Measurements from ENCODE around the gene WDR81. TPM values are rescaled to one million over a fixed set of nuclear protein-coding genes. Genes with fewer than 3 reads are reported as not detected.

WDR81 gene
- polyA plus RNA-seq, 2 of the 4 experiments (the other 2 are of a cell fraction): 4.9 to 26.8 TPM

DNA sequence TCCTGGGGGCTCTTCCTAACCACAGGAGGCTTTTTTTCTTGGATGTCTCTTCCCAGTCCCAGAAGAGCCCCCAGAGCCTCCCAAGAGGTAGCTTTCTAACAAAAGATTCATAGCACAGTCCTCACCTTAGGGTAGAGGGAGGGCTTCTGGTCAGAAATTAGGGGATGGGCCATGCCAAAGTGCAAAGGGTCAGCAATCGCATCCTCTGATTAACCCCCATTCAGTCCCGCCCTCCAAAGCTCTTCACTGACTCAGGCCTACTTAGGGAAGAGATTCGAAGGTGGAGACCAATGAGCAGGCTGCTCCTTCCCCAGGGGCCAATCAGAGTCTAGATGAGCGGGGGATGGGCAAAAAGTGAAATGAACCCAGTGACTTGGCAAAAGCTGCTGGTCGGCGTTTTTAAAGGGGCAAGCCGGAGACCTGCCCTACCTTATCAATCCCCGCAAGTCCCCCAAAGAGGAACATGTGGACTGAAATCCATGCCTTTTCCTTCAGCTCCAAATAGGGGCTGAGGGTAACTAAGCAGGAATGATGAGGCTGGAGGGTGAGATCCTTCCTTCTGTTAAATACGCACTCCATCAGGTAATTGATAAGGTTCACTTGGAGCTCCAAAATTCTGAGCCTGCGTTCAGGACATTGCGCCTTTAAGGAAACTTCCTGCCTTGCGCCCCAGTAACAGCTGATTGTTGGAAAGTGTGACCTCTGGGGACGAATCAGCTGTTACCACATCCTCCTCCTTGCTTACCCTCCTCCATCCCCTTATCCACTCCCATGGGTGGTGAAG is 7.4 kb upstream of the WDR81 start:
- Histone ChIP-seq H3K4me3 (peak overlapping the region; percentile 84), H3K4me2 (peak overlapping the region; percentile 98), H3K4me1 (peaks cover 40% of the 10 kb centered on the region), H3K27ac (peak overlapping the region; percentile 94 to 100), H3K9me3 (no peaks in the 10 kb centered on the region)
- under 1% methylated on average over 13 of the region's 13 CpGs for WGBS (ENCODE audit: missing lambda C conversion rate)
- CTCF ChIA-PET: interaction anchor here (0.6 to 23.8 kb wide), 16 partner anchors 13 to 324 kb away, joined by 3 to 591 read pairs (median 5); partner anchors contain the start of genes OVCA2, RILP and SERPINF1
- DNase-seq (ENCODE audit: low read depth in 1 of 2, low spot score in 1 of 2) (peak; percentile 100), FAIRE-seq (peak; percentile 99), ATAC-seq (peak; percentile 57 to 77)
- POLR2A ChIA-PET: interaction anchor here (0.6 to 3.4 kb wide), 50 partner anchors 7 to 675 kb away, joined by 3 to 43 read pairs (median 5); partner anchors contain the start of genes INPP5K, PITPNA, PRPF8 and RILP
- TF ChIP-seq CHD2 (IDR thresholded peaks at IDR 0.05; ENCODE audit: low read length, partially characterized antibody) (peak; percentile 77), PHF8 (IDR thresholded peaks at IDR 0.05; ENCODE audit: borderline replicate concordance, low read depth) (peak; percentile 10; the same call in 1 of the 2 replicates), MAFK (IDR thresholded peaks at IDR 0.05; ENCODE audit: partially characterized antibody) (peak; percentile 99), RARB (CRISPR knock-in tag; IDR thresholded peaks at IDR 0.05) (peak; percentile 94), POLR2AphosphoS2 (conservative IDR thresholded peaks at IDR 0.05; ENCODE audit: low read length) (no peak), TFCP2L1 (CRISPR knock-in tag; IDR thresholded peaks at IDR 0.05) (0 out of 2 replicates have a peak, but pooled peaks have one; percentile 13), JUNB (IDR thresholded peaks at IDR 0.05) (no peak), FOXS1 (CRISPR knock-in tag; IDR thresholded peaks at IDR 0.05) (no peak), NPAS2 (CRISPR knock-in tag; IDR thresholded peaks at IDR 0.05; ENCODE audit: borderline replicate concordance) (no peak), JUN (IDR thresholded peaks at IDR 0.05) (peak in 1 of 2 experiments; percentile 61; a peak in 2 of 5 replicates), HES2 (IDR thresholded peaks at IDR 0.05) (no peak), BHLHE40 (IDR thresholded peaks at IDR 0.05; ENCODE audit: low read depth, low read length) (peak; percentile 22; the same call in 1 of the 2 replicates), HOXB13 (CRISPR knock-in tag; IDR thresholded peaks at IDR 0.05; ENCODE audit: low read depth) (no peak), REST (IDR thresholded peaks at IDR 0.05) (no peak; the same call in 1 of the 2 replicates), CHD4 (IDR thresholded peaks at IDR 0.05; ENCODE audit: borderline replicate concordance) (no peak), MYC (IDR thresholded peaks at IDR 0.05; ENCODE audit: borderline replicate concordance, low read length) (peak; percentile 46; the same call in 1 of the 2 replicates), NFE2L2 (conservative IDR thresholded peaks at IDR 0.05; ENCODE audit: low read length) (peak; percentile 95), ESRRA (IDR thresholded peaks at IDR 0.05; ENCODE audit: borderline replicate concordance, low read length) (peak; percentile 60; the same call in 1 of the 2 replicates), EHF (CRISPR knock-in tag; IDR thresholded peaks at IDR 0.05) (peak; percentile 49; the same call in 1 of the 2 replicates), MAZ (IDR thresholded peaks at IDR 0.05; ENCODE audit: borderline replicate concordance, low read depth, low read length) (peak; percentile 47; the same call in 1 of the 2 replicates), GATA3 (IDR thresholded peaks at IDR 0.05; ENCODE audit: borderline replicate concordance) (peak; percentile 85), CEBPB (IDR thresholded peaks at IDR 0.05) (peak; percentile 14 to 75; a peak in 2 of 4 replicates), RCOR1 (IDR thresholded peaks at IDR 0.05; ENCODE audit: low read depth, low read length) (no peak), POLR2A (IDR thresholded peaks at IDR 0.05; ENCODE audit: low read length) (peak; percentile 69), ELK1 (IDR thresholded peaks at IDR 0.05; ENCODE audit: low read depth, low read length) (no peak), ZC3H11A (IDR thresholded peaks at IDR 0.05) (no peak), EP300 (IDR thresholded peaks at IDR 0.05) (peak in 1 of 2 experiments; percentile 50; a peak in 1 of 5 replicates), HOXB5 (CRISPR knock-in tag; IDR thresholded peaks at IDR 0.05) (no peak), FOSL2 (IDR thresholded peaks at IDR 0.05) (no peak), FOSL2 (CRISPR knock-in tag; IDR thresholded peaks at IDR 0.05) (peak; percentile 49; the same call in 1 of the 2 replicates), FOSB (CRISPR knock-in tag; IDR thresholded peaks at IDR 0.05) (peak; percentile 66; the same call in 1 of the 2 replicates), SREBF2 (IDR thresholded peaks at IDR 0.05) (no peak)
- TF ChIP-seq, protein P1, sequence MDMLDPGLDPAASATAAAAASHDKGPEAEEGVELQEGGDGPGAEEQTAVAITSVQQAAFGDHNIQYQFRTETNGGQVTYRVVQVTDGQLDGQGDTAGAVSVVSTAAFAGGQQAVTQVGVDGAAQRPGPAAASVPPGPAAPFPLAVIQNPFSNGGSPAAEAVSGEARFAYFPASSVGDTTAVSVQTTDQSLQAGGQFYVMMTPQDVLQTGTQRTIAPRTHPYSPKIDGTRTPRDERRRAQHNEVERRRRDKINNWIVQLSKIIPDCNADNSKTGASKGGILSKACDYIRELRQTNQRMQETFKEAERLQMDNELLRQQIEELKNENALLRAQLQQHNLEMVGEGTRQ (IDR thresholded peaks at IDR 0.05): peak; percentile 83
- TF ChIP-seq, protein P2, sequence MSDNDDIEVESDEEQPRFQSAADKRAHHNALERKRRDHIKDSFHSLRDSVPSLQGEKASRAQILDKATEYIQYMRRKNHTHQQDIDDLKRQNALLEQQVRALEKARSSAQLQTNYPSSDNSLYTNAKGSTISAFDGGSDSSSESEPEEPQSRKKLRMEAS (IDR thresholded peaks at IDR 0.05): peak; percentile 97
- TF ChIP-seq, protein P3, sequence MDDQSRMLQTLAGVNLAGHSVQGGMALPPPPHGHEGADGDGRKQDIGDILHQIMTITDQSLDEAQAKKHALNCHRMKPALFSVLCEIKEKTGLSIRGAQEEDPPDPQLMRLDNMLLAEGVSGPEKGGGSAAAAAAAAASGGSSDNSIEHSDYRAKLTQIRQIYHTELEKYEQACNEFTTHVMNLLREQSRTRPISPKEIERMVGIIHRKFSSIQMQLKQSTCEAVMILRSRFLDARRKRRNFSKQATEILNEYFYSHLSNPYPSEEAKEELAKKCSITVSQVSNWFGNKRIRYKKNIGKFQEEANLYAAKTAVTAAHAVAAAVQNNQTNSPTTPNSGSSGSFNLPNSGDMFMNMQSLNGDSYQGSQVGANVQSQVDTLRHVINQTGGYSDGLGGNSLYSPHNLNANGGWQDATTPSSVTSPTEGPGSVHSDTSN (IDR thresholded peaks at IDR 0.05): peak; percentile 97

All from A549 (cell line).